GM21723 (cell line): ENCODE measurements around the gene ADAMTSL1.
"Not testable (repeated sequence)": the region's sequence is repeated elsewhere in the genome, so short reads cannot be mapped to it uniquely, and the experiment has no call there.

Experiments used
- ATAC-seq: cut with Tn5 transposase; IDR thresholded peaks from one replicate; pipeline ENCODE4 v1.9.1; 2021; ENCODE audit warnings: mild to moderate bottlenecking, moderate library complexity; ENCODE audit not compliant: unreplicated experiment

The ADAMTSL1 gene

DNA sequence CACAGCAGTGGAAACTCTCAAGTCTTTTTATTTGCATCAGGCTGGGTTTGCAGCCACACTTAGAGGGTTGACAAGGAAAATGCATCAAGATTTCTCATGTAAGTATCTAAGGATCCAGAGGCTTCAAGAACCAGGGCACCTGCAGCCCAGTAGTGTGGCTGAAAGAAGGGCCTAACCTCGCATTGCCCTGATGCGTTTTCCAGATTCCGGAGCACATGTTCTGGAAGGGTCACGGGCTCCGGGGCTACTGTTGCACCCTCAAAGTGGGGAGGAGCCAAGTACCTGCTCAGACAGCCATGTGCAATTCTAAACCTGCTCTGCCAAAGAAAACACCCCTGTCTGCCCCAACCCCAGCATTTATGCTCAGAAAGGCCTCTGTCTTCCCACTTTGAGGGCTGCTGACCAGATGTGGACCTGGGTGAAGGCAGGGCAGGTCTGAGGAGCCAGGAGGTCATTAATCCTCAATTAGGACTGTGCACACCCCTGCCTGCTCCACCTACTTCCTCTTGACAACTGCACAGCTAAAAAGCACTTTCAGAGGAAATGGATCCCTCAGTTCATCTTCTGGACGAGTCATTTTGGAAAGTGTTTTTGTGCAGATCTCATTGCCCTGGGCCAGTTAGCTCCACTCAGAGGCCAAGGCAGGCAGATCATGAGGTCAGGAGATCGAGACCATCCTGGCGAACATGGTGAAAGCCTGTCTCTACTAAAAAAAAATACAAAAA lies 448.4 kb downstream of the ADAMTSL1 start:
- ATAC-seq, result no peak

DNA sequence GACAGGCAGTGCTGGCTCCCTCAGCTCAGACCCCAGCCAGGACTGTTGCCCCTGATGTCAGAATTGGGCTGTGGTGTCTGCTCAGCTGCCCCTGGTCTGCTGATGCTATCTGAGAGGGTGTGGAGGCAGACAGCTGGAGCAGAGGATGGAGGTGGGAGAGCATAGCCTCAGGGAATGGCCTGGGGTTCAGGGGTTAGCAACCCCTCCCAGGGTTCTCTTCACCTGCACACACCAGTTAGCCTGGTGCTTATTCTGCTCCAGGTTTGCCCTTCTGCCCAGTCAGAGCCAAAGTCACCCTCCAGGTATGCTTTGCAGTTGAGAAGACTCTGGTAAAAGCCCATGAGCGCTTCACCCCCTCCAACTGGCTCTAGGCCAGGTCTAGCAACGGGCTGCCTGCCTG lies 449.2 kb downstream of the ADAMTSL1 start:
- no peak for ATAC-seq

- no peak for ATAC-seq
These were observed 449.9 kb downstream of the ADAMTSL1 start for GRCh38 chr9:18923671-18924430.

- no peak for ATAC-seq
These were observed 451.9 kb downstream of the ADAMTSL1 start for GRCh38 chr9:18925880-18926279.

DNA sequence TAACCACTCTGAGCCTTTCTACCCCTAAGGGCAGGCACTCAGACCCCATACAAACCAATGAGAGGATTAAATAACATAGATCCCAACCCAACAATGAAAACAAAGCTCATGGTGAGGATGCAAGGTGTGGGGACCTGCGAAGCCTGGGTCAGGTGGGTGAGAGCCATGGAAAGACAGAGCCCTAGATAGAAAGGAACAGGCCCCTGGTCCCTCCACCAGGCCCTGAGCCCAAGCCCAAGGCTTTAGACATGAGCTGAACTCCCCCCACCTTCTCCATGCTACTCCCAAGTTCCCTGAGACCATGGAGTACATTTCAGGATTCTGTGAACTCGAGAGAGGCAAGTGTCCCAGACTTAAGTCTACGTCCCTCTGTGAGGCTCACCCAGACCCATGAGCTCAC lies 452.6 kb downstream of the ADAMTSL1 start:
- no peak for ATAC-seq

DNA sequence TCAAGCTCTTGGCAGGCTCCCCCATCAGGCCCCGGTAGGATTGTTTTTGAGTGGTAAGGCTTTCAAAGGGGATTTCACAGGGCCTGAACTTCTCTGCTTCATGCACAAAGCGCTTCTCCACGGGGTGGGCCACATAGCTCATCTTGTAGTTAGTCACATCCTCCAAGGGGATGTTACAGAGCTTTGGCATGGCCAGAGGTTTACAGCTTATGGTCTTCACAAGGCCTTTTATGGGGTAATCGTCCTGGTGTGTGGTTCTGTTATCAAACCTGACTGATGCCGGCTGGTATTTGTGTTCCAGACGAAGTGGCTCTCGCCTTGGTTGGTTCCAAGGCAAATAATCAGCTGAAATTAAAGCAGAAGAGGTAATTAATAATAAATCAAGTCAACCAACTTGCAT lies 454.8 kb downstream of the ADAMTSL1 start:
- no peak for ATAC-seq

GRCh38 chr9:18930611-18931010 lies 456.7 kb downstream of the ADAMTSL1 start:
- not testable (repeated sequence) for ATAC-seq

GRCh38 chr9:18935541-18935940 lies 461.6 kb downstream of the ADAMTSL1 start:
- no peak for ATAC-seq

DNA sequence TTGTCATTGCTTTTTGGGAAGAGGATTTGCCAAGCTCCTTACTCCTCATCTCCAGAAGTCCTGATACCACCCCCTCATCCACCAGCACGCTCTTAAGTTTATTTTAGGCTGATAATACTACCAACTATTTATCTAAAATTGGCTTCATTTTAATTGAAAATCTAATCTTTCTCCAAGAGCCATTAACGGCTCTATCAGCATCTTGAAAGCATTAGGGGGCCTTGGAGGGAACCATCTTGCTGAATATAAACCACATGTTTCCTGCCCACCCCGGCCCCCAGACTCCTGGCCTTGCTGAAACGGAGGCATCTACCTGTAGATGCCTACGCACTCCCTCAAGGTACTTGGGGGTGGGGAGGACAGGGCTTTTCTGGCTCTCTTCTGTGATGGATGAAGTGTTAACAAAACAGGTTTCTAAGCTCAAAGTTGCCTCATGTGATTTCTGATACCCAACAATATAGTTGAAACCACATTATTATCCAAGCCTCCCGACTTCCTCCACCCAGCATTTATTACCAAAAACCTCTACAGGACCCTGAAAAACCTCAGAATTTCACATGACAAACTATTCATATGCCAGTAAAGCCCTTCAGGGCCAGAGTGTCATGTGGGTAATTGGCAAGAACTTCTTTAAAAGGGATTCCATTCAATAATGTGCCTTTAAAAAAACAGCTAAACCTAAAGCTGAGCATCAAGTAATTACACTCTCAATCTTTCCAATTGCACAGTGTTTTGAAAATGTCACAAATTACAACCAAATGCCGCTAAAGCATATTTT lies 462.3 kb downstream of the ADAMTSL1 start:
- ATAC-seq, result no peak

DNA sequence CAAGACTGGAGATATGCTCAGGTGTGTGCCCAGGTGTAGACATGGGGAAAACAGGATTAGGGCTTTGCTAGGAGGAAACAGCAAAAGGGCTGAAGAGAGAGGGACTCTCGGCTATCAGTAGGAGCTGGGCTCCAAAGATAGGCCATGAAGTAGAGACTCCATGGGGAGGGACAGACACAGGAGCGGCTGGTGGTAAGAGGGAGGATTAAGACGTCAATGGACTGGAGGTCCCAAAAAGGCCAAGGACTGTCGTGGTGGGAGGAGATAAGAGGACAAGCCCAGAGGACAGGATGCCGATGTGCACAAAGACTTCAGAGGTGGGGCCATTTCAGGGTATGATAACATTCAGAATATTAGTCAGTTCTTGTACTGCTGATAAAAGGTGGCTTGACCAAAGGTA lies 466.0 kb downstream of the ADAMTSL1 start:
- ATAC-seq, result no peak

DNA sequence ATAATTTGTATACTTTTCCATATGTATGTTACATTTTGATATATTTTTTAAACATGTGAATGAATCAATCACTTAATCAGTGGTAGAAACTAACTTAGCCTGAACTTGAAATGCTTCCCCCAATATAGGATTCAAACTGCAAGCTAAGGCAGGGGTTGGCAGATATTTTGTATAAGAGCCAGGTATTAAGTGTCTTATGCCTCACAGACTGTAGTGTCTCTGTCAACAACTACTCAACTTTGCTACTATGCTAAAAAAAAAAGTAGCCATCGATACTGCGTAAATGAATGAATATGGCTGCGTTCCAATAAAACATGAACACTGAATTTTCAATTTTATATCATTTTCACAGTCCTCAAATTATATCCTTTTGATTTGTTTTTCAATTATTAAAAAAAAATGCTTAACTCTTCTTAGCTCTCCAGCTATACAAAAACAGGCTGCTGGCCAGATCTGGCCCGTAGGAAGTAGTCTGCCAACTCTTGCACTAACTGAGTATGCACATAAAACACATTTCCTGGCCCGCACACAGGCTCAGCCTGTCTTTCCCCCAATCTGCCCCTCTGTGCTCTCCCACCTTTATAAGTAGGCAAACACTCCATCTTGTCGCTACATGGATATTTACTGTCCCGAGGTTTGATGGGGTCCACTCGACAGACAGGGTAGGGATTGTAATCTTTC lies 467.2 kb downstream of the ADAMTSL1 start:
- no peak for ATAC-seq

DNA sequence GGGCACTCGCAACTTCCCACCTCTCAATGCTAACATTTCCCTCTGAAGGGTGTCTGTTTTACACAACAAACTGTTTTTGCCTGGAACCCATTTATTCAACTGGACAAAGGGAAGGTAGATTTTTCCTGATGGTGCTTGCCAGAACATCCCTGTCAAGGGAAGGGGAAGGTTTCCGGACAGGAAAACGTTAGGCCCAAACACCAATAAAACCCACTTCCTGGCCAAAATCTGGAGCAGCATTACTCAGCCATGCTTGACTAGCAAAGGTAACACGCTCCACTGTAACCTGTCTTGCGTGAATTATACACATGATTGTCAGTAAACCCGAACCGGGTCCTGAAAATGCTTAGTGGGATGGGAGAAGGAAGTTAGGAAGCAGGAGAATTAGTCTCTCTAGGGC lies 468.8 kb downstream of the ADAMTSL1 start:
- ATAC-seq, result no peak

- ATAC-seq, result no peak
These were observed 474.0 kb downstream of the ADAMTSL1 start for GRCh38 chr9:18947892-18948339.

DNA sequence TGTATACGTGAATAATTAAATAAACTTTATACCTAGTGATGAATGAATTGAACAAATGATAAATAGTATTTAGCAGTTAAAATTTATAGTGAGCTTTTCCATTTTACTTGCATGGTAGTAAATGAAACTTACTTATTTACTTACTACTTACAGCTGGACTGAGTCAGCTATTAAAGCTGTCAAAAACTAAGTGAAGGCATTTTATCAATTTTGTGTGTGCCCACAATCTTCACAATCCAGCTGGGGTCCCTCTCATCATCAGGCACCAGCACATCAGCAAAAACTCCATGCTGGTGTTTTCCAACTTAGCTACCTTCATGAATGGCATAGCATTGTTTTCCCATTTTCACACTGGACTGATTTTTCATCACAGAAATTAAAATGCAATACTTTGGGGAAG lies 478.0 kb downstream of the ADAMTSL1 start:
- ATAC-seq, result no peak

DNA sequence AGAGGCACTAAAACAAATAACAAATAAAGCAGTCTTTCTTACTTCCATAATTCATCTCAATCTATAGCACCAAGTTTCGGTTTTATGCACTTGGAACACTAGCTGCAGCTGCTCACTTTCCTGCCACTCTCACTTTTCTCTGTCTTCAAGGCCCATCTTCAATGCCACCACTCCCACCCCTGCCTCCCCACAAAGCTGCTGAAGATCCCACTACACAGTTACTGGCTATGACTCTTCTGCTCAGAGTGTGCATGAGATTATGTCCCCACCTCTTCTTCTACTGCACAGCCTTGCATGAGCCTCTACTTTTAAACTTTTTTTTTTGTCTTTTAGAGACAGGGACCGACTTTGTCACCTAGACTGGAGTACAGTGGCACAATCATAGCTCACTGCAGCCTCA lies 481.7 kb downstream of the ADAMTSL1 start:
- no peak for ATAC-seq
